K562 (cell line): ENCODE results near the gene TRAF1.

Experiments used
- ARNT ChIP-seq, 2 experiments: fragments of 450-650 bp; IDR thresholded peaks; 2 replicates each; pipeline ENCODE4 v1.6.1; 2016; ENCODE audit warnings: mild to moderate bottlenecking in 1 of 2
- CHD1 ChIP-seq: fragments of 200-600 bp; sonication (generic); IDR thresholded peaks from one replicate; pipeline ENCODE4 v1.6.1; 2012; ENCODE audit warnings: mild to moderate bottlenecking, moderate library complexity, low read length, inconsistent platforms
- GATA2 ChIP-seq: sonication (generic); formaldehyde crosslinking; IDR thresholded peaks from 2 replicates; pipeline ENCODE4 v1.4.0; 2020; ENCODE audit warnings: mild to moderate bottlenecking, missing genetic modification reagents
- NR4A1 ChIP-seq, 2 experiments: fragments of 250-450 bp in 1 of 2; fragments of 450-650 bp in 1 of 2; sonication (Bioruptor Pico) in 1 of 2; IDR thresholded peaks; 2 replicates each; pipeline versions ENCODE4 v1.4.0 to v1.6.1; 2016 to 2020; ENCODE audit warnings: mild to moderate bottlenecking in 2 of 2, missing compliant biosample characterization in 1 of 2, missing genetic modification characterization in 1 of 2, moderate library complexity in 1 of 2
- STAT6 ChIP-seq: sonication (generic); formaldehyde crosslinking; IDR thresholded peaks from 2 replicates; pipeline ENCODE4 v1.8.1; 2023; ENCODE audit warnings: mild to moderate bottlenecking, missing genetic modification reagents
- ZNF146 ChIP-seq: IDR thresholded peaks from one replicate; pipeline ENCODE4 v1.6.1; 2018; ENCODE audit warnings: missing compliant biosample characterization; ENCODE audit not compliant: unreplicated experiment
- TF ChIP-seq, protein P1 (sequence below), 3 experiments: IDR thresholded peaks in 2 of 3; conservative IDR thresholded peaks in 1 of 3; 2 replicates each; pipeline ENCODE4 v1.5.1; 2011 to 2012; ENCODE audit warnings: low read length in 3 of 3, mild to moderate bottlenecking in 3 of 3, control low read depth in 2 of 3, improper control_type of control experiment in 1 of 3, inconsistent platforms in 1 of 3, low read depth in 1 of 3, mixed read lengths in 1 of 3, moderate library complexity in 1 of 3; ENCODE audit not compliant: insufficient read depth in 2 of 3

DNA sequence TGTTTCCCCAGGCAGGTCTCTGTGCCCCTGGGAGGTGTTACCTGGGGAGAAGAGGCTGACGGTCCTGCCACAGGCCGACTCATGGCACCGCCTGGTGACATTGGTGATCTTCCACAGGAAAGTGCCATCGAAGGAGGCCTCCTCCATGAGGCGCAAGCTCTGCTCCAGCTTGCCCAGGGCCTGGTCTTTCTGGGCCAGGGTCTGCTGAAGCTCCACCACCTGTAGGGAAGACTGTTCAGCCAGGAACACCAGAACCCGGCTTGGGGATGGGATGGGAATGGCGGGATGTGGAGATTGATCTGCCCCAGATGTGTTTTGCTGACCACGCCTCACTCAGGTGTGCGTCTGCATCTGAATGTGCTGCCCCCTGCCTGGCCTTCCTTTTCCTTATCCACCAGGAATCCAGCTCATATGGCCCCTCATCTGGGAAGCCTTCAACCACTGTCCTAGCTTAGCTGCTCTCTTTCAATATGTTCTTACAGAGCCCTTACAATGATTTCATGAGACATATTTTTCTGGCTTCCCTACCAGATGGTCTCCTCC is 15.2 kb downstream of the TRAF1 start:
- TF ChIP-seq, protein P1, sequence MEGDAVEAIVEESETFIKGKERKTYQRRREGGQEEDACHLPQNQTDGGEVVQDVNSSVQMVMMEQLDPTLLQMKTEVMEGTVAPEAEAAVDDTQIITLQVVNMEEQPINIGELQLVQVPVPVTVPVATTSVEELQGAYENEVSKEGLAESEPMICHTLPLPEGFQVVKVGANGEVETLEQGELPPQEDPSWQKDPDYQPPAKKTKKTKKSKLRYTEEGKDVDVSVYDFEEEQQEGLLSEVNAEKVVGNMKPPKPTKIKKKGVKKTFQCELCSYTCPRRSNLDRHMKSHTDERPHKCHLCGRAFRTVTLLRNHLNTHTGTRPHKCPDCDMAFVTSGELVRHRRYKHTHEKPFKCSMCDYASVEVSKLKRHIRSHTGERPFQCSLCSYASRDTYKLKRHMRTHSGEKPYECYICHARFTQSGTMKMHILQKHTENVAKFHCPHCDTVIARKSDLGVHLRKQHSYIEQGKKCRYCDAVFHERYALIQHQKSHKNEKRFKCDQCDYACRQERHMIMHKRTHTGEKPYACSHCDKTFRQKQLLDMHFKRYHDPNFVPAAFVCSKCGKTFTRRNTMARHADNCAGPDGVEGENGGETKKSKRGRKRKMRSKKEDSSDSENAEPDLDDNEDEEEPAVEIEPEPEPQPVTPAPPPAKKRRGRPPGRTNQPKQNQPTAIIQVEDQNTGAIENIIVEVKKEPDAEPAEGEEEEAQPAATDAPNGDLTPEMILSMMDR (IDR thresholded peaks at IDR 0.05 in 2 of 3, conservative IDR thresholded peaks at IDR 0.05 in 1 of 3; ENCODE audit: insufficient read depth in 2 of 3, low read depth in 1 of 3, low read length in 3 of 3) = no peak
- no peak for TF ChIP-seq NR4A1 (CRISPR knock-in tag; IDR thresholded peaks at IDR 0.05)
- no peak for TF ChIP-seq NR4A1 (tag; IDR thresholded peaks at IDR 0.05)
- no peak for TF ChIP-seq CHD1
- TF ChIP-seq STAT6 (CRISPR knock-in tag) = no peak
- no peak for TF ChIP-seq GATA2 (CRISPR knock-in tag)
- no peak for TF ChIP-seq ARNT (IDR thresholded peaks at IDR 0.05)
- no peak for TF ChIP-seq ZNF146 (CRISPR knock-in tag)
